ENCODE results near the gene DNAJC17.

The DNAJC17 gene

GRCh38 chr15:40744815-40745152, 62.5 kb downstream of the DNAJC17 start:
- no peak for DNase-seq (ENCODE audit: low read depth)
- no peak overlapping the region for H3K4me3 ChIP-seq (ENCODE audit: low read length)
- TF ChIP-seq CTCF (IDR thresholded peaks at IDR 0.05; ENCODE audit: insufficient read depth, low read depth, low read length, missing control alignments), result no peak

GRCh38 chr15:40743921-40744814, 63.1 kb downstream of the DNAJC17 start:
- no peak overlapping the region for H3K4me3 ChIP-seq (ENCODE audit: low read length)
- DNase-seq (ENCODE audit: low read depth), result peak; percentile 93
- no peak for TF ChIP-seq CTCF (IDR thresholded peaks at IDR 0.05; ENCODE audit: insufficient read depth, low read depth, low read length, missing control alignments)

GRCh38 chr15:40743485-40743901, 63.8 kb downstream of the DNAJC17 start:
- TF ChIP-seq CTCF (IDR thresholded peaks at IDR 0.05; ENCODE audit: insufficient read depth, low read depth, low read length, missing control alignments), result no peak
- H3K4me3 ChIP-seq (ENCODE audit: low read length), result no peak overlapping the region
- no peak for DNase-seq (ENCODE audit: low read depth)

- TF ChIP-seq CTCF (IDR thresholded peaks at IDR 0.05; ENCODE audit: insufficient read depth, low read depth, low read length, missing control alignments), result no peak
These were observed 67.4 kb downstream of the DNAJC17 start for GRCh38 chr15:40739854-40740253.

GRCh38 chr15:40739047-40739446, 68.2 kb downstream of the DNAJC17 start:
- TF ChIP-seq CTCF (IDR thresholded peaks at IDR 0.05; ENCODE audit: insufficient read depth, low read depth, low read length, missing control alignments), result no peak
- no peak for DNase-seq (ENCODE audit: low read depth)
- no peak overlapping the region for H3K4me3 ChIP-seq (ENCODE audit: low read length)

More at GRCh38 chr15:40739854-40740253, 67.4 kb downstream of the DNAJC17 start:
- no peak overlapping the region for H3K4me3 ChIP-seq (ENCODE audit: low read length)
- DNase-seq (ENCODE audit: low read depth), result no peak

- no peak for TF ChIP-seq CTCF (IDR thresholded peaks at IDR 0.05; ENCODE audit: insufficient read depth, low read depth, low read length, missing control alignments)
- DNase-seq (ENCODE audit: low read depth), result no peak
- H3K4me3 ChIP-seq (ENCODE audit: low read length), result no peak overlapping the region
These were observed 70.2 kb downstream of the DNAJC17 start for GRCh38 chr15:40737048-40737447.

- H3K4me3 ChIP-seq (ENCODE audit: low read length), result no peak overlapping the region
- TF ChIP-seq CTCF (IDR thresholded peaks at IDR 0.05; ENCODE audit: insufficient read depth, low read depth, low read length, missing control alignments), result no peak
- DNase-seq (ENCODE audit: low read depth), result no peak
These were observed 70.7 kb downstream of the DNAJC17 start for GRCh38 chr15:40736575-40736974.
